Right lobe of liver (tissue), 4 donors: Measurements from ENCODE around the gene MAU2.

ENCODE experiments used
- POLR2A ChIP-seq: fragments of 450-650 bp; IDR thresholded peaks from one replicate; pipeline ENCODE4 v1.6.1; 2017; ENCODE audit warnings: antibody characterized with exemption, mild to moderate bottlenecking
- TF ChIP-seq, protein P1 (sequence below), 4 donors: fragments of 200-600 bp in 3 of 4; fragments of 450-650 bp in 1 of 4; IDR thresholded peaks; one replicate each; pipeline versions ENCODE4 v1.5.1 to v1.8.0; 2016 to 2022; ENCODE audit warnings: antibody characterized with exemption in 4 of 4, mild to moderate bottlenecking in 2 of 4
- donor health status: DM: no; HTN: no; CAD: no.
- donor health status: DM: no; HTN: no; CAD: no.
- donor health status: DM: no; HTN: yes; CAD: no.

DNA sequence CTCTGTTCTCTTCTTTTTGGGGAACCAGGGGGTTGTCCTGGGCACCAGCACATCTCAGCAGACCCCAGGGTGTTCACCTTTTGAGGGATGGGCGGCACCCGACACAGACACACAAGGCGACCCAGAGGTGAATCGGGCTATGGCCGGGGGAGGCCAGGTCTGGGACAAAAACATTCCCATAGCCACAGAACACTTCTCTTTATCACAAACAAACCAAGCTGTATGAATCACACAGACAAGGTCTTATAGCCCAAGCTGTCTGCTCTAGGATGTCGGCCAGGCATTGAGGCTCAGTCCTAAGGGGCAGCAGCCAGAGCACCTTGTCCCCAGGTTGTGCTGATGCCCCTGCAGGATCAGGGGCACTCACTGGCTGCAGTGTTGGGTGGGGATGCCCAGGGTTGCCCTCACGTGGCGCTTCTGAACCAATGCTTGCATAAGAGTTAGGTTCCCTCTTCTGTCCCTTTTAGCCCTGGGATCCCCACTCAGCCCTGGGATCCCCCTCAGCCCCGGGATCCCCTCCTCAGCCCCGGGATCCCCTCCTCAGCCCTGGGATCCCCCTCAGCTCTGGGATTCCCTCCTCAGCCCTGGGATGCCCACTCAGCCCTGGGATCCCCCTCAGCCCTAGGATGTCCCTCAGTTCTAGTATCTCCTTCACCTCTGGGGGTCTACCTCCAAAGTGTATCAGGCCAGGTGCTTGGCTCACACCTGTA is 26.9 kb downstream of the MAU2 start:
- TF ChIP-seq, protein P1, sequence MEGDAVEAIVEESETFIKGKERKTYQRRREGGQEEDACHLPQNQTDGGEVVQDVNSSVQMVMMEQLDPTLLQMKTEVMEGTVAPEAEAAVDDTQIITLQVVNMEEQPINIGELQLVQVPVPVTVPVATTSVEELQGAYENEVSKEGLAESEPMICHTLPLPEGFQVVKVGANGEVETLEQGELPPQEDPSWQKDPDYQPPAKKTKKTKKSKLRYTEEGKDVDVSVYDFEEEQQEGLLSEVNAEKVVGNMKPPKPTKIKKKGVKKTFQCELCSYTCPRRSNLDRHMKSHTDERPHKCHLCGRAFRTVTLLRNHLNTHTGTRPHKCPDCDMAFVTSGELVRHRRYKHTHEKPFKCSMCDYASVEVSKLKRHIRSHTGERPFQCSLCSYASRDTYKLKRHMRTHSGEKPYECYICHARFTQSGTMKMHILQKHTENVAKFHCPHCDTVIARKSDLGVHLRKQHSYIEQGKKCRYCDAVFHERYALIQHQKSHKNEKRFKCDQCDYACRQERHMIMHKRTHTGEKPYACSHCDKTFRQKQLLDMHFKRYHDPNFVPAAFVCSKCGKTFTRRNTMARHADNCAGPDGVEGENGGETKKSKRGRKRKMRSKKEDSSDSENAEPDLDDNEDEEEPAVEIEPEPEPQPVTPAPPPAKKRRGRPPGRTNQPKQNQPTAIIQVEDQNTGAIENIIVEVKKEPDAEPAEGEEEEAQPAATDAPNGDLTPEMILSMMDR (IDR thresholded peaks at IDR 0.05): no peak
- no peak for TF ChIP-seq POLR2A
